DMS153 (cell line): ENCODE data around the gene USP6NL.

ENCODE experiments used
- DNase-seq: peaks from one replicate; lab custom pipeline; 2025; lab: John Stamatoyannopoulos, UW

The USP6NL gene

DNA sequence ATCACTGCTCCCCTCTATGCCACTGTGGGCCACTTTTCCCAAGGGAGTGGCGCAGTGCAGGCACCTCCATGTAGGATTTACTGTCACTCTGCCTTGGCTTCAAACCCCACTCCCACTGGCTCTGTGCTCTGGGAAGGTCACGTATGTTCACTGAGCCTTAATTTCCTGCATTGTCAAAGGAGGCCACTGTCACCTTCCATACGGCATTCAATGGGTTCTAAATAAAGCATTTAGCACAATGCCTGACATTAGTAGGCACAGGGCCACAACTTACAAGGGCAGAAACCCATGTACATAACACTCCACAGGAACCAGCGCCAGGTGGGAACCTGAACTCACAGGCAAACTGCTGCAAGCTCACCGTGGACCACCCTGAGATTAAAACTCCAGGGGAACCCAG is 196.4 kb downstream of the USP6NL start:
- DNase-seq = no peak

DNA sequence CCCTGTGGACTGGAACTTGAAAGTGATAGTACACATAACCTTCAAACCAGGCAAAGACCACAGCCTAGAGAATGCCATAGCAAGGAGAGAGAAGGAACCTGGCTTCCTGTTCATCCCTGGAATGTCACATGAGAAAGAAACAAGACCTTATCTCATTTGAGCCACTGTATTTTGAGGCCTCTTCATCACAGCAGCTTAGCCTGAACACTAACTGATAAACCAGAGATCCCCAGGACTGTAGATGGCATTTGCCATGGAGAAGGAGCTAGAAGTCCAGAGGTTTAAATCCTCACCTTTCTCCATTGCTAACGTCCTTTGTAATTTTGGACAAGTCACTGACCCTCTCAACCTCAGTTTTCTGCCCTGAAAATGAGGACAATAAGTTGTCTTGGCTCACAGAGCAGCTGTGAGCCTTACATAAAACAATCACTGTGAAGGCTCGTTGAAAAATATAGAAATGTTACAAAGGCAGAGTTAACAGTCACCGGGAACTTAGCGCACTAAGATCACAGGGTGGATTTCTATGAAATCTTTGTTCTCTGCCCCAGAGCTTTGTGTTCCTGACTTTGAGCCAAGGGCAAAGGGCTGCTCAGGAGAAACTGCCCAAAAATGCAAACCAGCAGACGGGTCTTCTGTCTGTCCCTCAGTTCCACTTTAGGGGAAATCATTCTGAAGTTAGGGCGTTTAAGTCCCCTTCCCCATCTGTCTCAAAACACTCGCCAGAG is 197.0 kb downstream of the USP6NL start:
- DNase-seq = no peak

GRCh38 chr10:11411926-11412545 is 199.4 kb downstream of the USP6NL start:
- no peak for DNase-seq

DNA sequence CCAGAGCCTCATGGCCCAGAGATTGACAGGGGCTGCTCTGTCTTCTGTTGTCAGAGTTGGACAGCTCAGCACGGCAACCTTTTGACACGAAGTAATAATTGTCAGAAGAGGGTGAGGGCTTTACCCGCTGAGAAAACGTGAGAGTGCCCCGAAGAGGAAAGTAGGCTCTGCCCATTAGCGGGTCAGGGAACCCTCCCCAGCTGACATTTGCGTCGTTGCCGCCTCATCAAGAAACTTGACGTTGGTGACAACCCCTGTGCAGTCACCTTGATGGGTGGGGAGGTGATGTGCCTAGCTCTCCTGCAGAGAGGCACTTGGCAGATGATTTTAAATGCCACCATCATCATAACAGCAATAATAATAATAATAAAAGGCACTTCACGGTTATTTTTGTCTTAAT is 202.1 kb downstream of the USP6NL start:
- no peak for DNase-seq

- no peak for DNase-seq
These were observed 203.5 kb downstream of the USP6NL start for GRCh38 chr10:11407939-11408338.

- DNase-seq = no peak
These were observed 204.7 kb downstream of the USP6NL start for GRCh38 chr10:11406746-11407145.

- DNase-seq = peak; percentile 44
These were observed 206.5 kb downstream of the USP6NL start for GRCh38 chr10:11404901-11405300.
